GM21723 (cell line): ENCODE results near the gene LRRC17.

ENCODE experiments used
- ATAC-seq: cut with Tn5 transposase; IDR thresholded peaks from one replicate; pipeline ENCODE4 v1.9.1; 2021; ENCODE audit warnings: mild to moderate bottlenecking, moderate library complexity; ENCODE audit not compliant: unreplicated experiment

LRRC17 gene

GRCh38 chr7:102912742-102913141 lies at the start of gene LRRC17:
Gene LRRC17 (plus strand): TSS chr7:102913000. CDS start chr7:102933914, 20,914 bp downstream.
- no peak for ATAC-seq

DNA sequence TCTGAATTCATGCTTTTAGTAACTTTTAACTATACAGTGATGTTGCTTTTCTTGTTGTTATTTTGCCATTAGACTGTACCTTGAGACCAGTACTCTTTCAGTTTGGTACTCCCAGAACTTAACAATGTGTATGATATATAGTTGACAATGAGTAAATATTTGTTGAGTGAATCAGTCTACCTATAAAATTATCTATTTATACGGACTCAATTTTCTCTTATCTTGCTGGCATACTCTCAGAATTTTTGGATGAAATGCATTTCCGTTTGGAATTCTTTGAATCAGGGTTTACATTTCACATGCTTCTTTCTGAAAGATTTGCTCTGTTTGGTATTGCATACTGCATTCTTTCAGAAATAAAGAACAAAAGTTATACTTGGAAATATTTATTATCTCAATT lies 47.8 kb upstream of the LRRC17 start:
- ATAC-seq: no peak

- ATAC-seq: no peak
Measured at GRCh38 chr7:102866535-102867215, 46.1 kb upstream of the LRRC17 start.

DNA sequence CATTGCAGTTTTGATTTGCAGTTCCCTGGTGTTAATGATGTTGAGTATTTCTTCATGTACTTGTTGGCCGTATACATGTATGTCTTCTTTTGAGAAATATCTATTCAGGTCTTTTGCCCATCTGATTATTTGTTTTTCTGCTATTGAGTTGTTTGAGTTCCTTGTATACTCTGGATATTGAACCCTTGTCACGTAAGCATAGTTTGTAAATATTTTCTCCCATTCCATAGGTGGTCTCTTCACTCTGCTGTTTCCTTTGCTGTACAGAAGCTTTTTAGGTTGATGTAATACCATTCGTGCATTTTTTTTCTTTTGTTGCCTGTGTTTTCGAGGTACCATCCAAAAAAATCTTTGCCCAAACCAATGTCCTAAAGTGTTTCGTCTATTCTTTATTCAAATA lies 43.6 kb upstream of the LRRC17 start:
- no peak for ATAC-seq

GRCh38 chr7:102872460-102872859 lies 40.3 kb upstream of the LRRC17 start:
- ATAC-seq: no peak

DNA sequence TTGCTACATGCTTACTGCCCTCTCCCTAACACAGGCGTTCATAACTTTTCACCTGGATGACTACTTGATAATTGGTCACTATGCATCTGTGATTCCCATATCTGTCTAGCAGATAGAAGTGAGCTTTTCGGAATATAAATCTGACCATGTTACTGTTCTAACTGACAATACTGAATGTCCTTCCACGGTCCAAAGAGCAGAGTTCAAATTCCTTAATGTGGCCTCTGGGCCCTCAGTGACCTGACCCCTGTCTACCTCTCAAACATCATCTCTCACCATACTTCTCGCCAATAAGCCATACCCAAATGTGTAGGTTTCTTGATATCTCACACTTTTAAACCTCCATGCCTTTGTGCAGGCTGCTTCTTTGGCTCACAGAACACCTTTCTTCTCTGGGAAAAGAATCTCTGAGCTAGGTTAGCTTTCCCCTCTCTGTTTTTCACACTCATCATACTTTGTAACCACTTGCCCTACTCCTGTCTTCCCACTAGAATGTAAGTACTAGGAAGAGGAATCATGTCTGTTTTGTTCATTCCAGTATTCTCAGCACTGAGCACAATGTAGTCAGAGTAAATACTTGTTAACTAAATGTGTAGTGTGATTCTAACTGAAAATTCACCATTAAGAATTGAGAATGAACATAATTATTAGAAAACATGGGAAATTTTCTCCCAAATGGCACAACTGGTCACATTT lies 39.2 kb upstream of the LRRC17 start:
- peak; percentile 24 for ATAC-seq

DNA sequence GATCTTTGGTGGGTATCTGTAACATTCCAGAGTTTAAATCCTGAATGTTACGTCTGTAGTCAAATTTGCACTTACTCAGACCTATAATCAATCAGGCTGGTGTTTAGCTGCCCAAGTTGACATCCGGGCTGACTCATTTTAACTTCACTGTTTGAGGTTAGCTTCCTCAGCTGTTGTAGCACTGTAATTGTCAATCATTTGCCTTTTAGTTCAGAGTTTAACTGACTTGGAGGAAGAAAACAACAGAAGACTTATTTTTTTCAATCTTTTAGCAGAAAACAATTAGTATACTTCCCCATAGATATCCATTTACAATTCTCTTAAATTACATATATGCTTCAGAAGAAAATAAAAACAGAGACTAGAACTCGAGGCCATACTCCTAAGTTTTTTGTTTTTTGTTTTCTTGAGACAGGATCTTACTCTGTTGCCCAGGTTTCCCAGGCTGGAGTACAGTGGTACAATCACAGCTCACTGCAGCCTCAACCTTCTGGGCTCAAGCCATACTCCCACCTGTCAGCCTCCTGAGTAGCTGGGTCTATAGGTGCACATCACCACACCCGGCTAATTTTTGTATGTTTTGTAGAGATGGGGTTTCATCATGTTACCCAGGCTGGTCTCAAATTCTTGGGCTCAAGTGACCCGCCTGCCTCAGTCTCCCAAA lies 38.5 kb upstream of the LRRC17 start:
- peak; percentile 100 for ATAC-seq

- ATAC-seq: no peak
Measured at GRCh38 chr7:102874966-102875365, 37.8 kb upstream of the LRRC17 start.

DNA sequence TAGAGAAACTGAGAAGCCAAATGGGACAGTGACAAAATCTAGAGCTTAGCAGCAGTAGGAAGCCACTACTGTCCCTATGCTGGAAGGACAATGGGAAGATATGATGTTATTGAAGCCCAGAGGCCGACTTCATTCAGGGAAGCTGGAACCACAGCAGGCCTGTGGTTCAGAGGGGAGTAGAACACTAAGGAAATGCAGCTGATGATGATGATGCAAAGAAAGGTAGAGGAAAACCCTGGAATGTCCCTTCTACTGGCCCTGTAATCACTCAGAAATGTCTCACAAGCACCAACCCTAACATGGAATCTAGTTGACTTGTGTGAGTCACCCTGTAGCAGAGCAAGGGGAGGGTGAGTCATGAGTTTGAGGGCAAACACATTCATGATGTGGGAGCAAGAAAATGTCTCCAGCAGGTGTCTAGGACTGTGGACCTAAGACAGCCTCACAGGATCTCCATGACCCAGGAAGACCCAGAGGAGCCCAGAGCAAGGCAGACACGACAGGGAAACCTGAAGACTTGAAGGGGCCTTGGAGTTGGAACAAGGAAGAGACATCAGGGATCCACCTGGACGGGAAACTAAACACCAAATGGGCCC lies 37.0 kb upstream of the LRRC17 start:
- ATAC-seq: no peak

DNA sequence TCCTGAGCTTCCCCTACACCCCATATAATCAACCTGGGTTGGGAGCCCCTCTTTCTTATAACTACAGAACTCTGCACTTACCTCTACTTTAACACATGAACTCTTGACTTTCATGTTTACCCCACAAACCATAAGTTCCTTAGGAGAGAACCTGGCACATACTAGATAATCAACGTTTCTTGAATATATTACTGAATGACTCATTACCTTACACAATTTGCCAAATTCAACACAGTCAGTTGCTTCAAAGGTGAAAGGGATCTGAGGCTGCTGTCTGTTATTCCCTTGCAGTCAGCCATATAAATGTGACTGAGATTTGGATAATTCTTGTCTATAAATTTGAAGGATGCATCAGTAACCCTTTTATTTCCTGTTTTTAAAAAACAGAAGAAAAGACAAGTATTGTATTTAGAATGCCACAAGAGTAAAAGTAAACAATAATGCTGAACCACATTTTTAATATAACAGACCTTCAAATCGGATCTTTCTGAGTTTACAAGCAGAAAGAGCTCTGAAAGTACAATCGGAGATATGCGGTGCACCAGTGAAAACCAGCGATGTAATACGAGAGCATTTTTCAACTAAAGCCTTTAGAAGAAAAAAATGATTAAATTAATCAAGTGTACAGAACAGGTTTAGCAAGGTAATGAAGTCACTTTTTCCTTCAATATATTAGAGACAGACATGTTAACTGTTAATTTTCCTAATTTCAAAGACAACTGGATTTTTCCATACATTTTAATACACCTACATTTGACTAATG lies 29.5 kb upstream of the LRRC17 start:
- ATAC-seq: no peak

GRCh38 chr7:102888561-102889233 lies 24.1 kb upstream of the LRRC17 start:
- no peak for ATAC-seq

DNA sequence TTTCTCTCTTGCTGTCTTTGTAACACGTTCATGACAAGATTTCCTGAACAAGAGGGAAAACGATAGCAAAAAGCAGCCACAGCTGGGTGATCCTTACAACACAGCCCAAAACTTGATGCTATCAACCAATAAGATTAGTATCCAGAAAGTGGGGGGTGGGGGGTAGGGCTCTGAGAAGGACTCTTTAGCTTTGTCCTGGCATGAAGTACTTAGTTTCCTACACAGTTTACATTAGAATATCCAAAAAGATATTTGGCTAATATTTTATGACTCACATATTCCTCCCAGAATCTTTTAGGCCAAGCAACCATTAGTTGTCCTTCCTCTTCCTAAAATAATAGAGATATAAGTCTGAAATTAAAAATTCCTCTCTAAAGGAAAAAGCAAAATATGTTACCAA lies 22.9 kb upstream of the LRRC17 start:
- no peak for ATAC-seq

DNA sequence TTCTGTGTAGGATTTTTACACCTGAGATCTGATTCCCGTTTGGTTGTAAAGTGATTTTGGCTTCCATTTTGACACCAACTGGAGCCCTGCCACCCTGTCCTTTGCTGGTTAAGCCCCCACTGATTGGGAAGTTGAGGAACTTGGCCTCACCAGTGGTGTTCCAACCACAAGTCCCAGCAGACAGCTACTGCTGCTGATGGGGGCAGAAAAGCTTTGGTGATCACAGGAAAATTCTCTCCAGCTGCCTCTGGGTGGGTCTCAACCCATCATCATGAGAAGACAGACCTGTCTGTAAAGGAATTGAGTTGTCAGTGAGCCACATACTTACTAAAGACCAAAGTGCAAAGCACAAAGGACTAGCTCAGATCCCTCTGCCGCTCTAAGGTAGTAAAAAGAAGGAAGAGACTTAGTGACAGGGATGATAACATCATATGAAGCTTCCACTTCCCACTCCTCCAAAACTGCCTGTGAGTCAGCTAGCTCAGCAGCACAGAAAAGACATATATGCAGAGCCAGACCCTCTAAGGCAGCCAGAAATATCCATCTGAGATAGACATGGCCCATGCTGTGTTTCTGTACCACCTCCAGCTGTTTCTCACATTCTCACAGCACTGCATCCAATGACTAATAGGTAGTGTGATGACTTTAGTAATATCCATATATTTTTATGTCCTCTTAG lies 22.4 kb upstream of the LRRC17 start:
- no peak for ATAC-seq

GRCh38 chr7:102890971-102891692 lies 21.7 kb upstream of the LRRC17 start:
- ATAC-seq: no peak

GRCh38 chr7:102891693-102892261 lies 21.0 kb upstream of the LRRC17 start:
- no peak for ATAC-seq

- ATAC-seq: no peak
Measured at GRCh38 chr7:102892631-102893278, 20.0 kb upstream of the LRRC17 start.

GRCh38 chr7:102895602-102896001 lies 17.2 kb upstream of the LRRC17 start:
- no peak for ATAC-seq

GRCh38 chr7:102896585-102896984 lies 16.2 kb upstream of the LRRC17 start:
- no peak for ATAC-seq
